Left cardiac atrium (tissue), 4 donors: ENCODE data around the gene FKBP4. TPM values are rescaled to one million over a fixed set of nuclear protein-coding genes. Genes with fewer than 3 reads are reported as not detected.

Experiments used
- ATAC-seq, 2 donors: fragments of 200-7000 bp; cut with Tn5 transposase; one replicate each; pipeline ENCODE4 v1.9.1; 2020; ENCODE audit warnings: mild to moderate bottlenecking in 2 of 2, moderate library complexity in 2 of 2
- DNase-seq: peaks from one replicate; pipeline ENCODE4 v3.0.0-alpha.2; 2020
- intact Hi-C, 2 donors: fragments of 100-400 bp; cut with DNase I; formaldehyde crosslinking; loops; one replicate each; pipeline versions ENCODE4 v1.14.1 to v1.15.1; 2022 to 2023
- total RNA-seq, 2 donors: library from RNA; stranded (reverse); fragmentation: NEBNext Ultra II Directional; extraction: Animal tissue kit (Norgen Biotek cat#: 25700); gene quantifications; one replicate each; pipeline ENCODE4 v1.2.1, GENCODE V29; 2021
- donor health status: DM: no; HTN: yes; CAD: no.
- donor health status: DM: no; HTN: yes; CAD: no; lungs with severe emphysema.
- donor health status: DM: yes; HTN: yes; CAD: no.
- donor health status: Dilated cardiomyopathy.

FKBP4 gene
- total RNA-seq, 2 donors from 2014 or later: 38.5 to 61.4 TPM

- DNase-seq (no peak), ATAC-seq (peak; percentile 63 to 74)
- intact Hi-C loops: no loop called here
Observed at GRCh38 chr12:2775431-2775830, 19.3 kb upstream of the FKBP4 start.

GRCh38 chr12:2776129-2776806, 18.5 kb upstream of the FKBP4 start:
- no peak for DNase-seq
- intact Hi-C loops: no loop called here
- ATAC-seq: no peak

- intact Hi-C loops: no loop called here
- ATAC-seq: no peak
- no peak for DNase-seq
Observed at GRCh38 chr12:2779281-2779680, 15.5 kb upstream of the FKBP4 start.

GRCh38 chr12:2783936-2784600, 10.7 kb upstream of the FKBP4 start:
- DNase-seq (peak; percentile 68), ATAC-seq (peak; percentile 97)
- intact Hi-C loops: loop anchor here in 1 of 2 donors (2.0 kb wide), 1 partner anchor 43 kb away; no protein-coding TSS in a partner anchor

GRCh38 chr12:2785017-2785416, 9.8 kb upstream of the FKBP4 start:
- DNase-seq (no peak), ATAC-seq (no peak)
- intact Hi-C loops: no loop called here

- ATAC-seq (no peak), DNase-seq (no peak)
- intact Hi-C loops: no loop called here
Observed at GRCh38 chr12:2791089-2791488, 3.7 kb upstream of the FKBP4 start.

- DNase-seq (no peak), ATAC-seq (no peak)
- intact Hi-C loops: no loop called here
Observed at GRCh38 chr12:2792671-2793500, 1.9 kb upstream of the FKBP4 start.

GRCh38 chr12:2793561-2793960, 1.2 kb upstream of the FKBP4 start:
- DNase-seq: no peak
- ATAC-seq: no peak
- intact Hi-C loops: no loop called here

- intact Hi-C loops: no loop called here
- peak; percentile 9 to 28 for ATAC-seq
- peak; percentile 38 for DNase-seq
Observed at GRCh38 chr12:2794191-2794735, 507 bp upstream of the FKBP4 start.

GRCh38 chr12:2795291-2796186, 769 bp downstream of the FKBP4 start:
- DNase-seq (peak; percentile 84), ATAC-seq (peak; percentile 87 to 88)
- intact Hi-C loops: no loop called here

- intact Hi-C loops: no loop called here
- no peak for ATAC-seq
- DNase-seq: no peak
Observed at GRCh38 chr12:2796187-2796666, 1.5 kb downstream of the FKBP4 start.

- peak; percentile 78 for DNase-seq
- ATAC-seq: no peak
Observed at GRCh38 chr12:2797721-2798418, 3.1 kb downstream of the FKBP4 start.

GRCh38 chr12:2800046-2800570, 5.3 kb downstream of the FKBP4 start:
- ATAC-seq (no peak), DNase-seq (no peak)
- intact Hi-C loops: no loop called here

More at GRCh38 chr12:2797721-2798418, 3.1 kb downstream of the FKBP4 start:
- intact Hi-C loops: no loop called here

- ATAC-seq (no peak), DNase-seq (no peak)
- intact Hi-C loops: no loop called here
Observed at GRCh38 chr12:2801044-2801783, 6.4 kb downstream of the FKBP4 start.

- intact Hi-C loops: no loop called here
- no peak for ATAC-seq
- no peak for DNase-seq
Observed at GRCh38 chr12:2803635-2804392, 9.0 kb downstream of the FKBP4 start.

GRCh38 chr12:2804393-2805142, 9.8 kb downstream of the FKBP4 start:
- intact Hi-C loops: no loop called here
- DNase-seq (peak; percentile 69), ATAC-seq (peak; percentile 86 to 93)
